ENCODE data around the gene RDH13.

GRCh38 chr19:55082020-55082851, 19.3 kb upstream of the RDH13 start:
- TF ChIP-seq CTCF (IDR thresholded peaks at IDR 0.05; ENCODE audit: low read depth, low read length, missing input control) (no peak), GABPA (IDR thresholded peaks at IDR 0.05 in 1 of 2, conservative IDR thresholded peaks at IDR 0.05 in 1 of 2) (no peak), RAD21 (IDR thresholded peaks at IDR 0.05) (no peak), MAX (IDR thresholded peaks at IDR 0.05) (no peak), EGR1 (IDR thresholded peaks at IDR 0.05; ENCODE audit: low read depth in 2 of 2) (no peak), FOXA1 (IDR thresholded peaks at IDR 0.05) (no peak), JUND (IDR thresholded peaks at IDR 0.05) (no peak), REST (IDR thresholded peaks at IDR 0.05) (no peak), YY1 (IDR thresholded peaks at IDR 0.05) (no peak), HNF4A (conservative IDR thresholded peaks at IDR 0.05) (no peak), ATF3 (IDR thresholded peaks at IDR 0.05) (no peak), TAF1 (conservative IDR thresholded peaks at IDR 0.05) (no peak), SP1 (IDR thresholded peaks at IDR 0.05) (no peak)
